ENCODE data around the gene ADH5.
"Not testable (repeated sequence)": the region's sequence is repeated elsewhere in the genome, so short reads cannot be mapped to it uniquely, and the experiment has no call there.

ADH5 gene

GRCh38 chr4:99082192-99082591 lies 6.4 kb downstream of the ADH5 start:
- no peak for FAIRE-seq

GRCh38 chr4:99080869-99081268 lies 7.7 kb downstream of the ADH5 start:
- FAIRE-seq: not testable (repeated sequence)

DNA sequence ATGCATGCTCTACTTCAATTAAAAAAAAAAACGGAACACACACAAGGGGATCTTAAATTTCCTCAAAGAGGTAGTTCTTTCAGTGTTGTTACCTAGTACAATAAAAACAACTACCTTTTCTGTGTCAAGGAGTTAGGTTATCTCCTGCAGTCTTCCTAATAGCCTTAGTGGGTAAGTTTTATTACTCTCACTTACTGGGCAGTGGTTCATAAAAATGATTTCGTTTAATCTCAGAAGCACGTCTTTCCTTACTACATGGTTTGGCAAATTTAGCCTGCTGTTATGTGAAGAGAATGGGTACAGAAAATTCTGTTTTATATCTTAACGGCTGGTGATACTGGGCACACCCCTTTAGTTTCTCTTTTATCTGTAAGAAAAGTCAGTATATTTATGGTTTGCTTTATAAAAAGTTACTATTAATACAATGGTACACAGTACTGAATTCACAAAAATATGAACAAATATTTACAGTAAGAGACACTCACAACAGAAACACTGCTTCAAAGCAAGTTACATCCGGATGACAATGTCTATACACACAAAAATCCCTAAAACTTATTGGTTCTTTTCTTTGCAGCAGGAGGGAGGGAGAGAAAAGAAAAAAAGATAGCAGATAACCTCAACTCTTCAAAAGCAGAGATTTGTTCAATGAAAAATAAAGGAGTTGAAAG lies 8.8 kb downstream of the ADH5 start:
- no peak for FAIRE-seq

GRCh38 chr4:99078931-99079624 lies 9.5 kb downstream of the ADH5 start:
- FAIRE-seq: no peak

DNA sequence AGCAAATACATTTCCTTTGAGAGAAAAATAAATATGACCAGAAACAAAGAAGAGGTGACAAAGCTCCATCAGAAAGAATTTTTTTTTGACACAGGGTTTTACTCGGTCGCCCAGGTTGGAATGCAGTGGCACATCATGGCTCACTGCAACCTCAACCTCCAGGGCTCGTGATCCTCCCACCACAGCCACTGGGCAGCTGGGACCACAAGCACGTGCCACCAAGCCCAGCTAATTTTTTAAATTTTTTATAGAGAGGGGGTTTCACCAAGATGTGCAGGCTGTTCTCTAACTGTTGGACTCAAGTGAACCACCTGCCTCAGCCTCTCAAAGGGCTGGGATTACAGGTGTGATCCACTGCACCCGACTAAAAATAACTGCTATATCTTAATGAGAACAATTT lies 10.3 kb downstream of the ADH5 start:
- FAIRE-seq: no peak

DNA sequence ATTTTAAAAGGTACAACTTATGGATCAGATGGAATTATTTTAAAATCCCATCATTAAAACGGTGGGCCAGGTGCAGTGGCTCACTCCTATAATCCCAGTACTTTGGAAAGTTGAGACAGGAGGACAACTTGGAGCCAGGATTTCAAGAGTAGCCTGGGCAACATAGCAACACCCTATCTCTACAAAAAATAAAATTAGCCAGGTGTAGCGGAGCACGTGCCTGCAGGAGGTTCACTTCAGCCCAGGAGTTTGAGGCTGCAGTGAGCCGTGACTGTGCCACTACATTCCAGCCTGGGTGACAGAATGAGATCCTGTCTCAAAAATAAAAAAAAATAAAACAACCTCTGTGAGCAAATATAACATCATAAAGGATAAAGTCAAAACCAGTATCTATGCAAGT lies 11.4 kb downstream of the ADH5 start:
- no peak for FAIRE-seq

- FAIRE-seq: no peak
Observed at GRCh38 chr4:99076292-99076976, 12.2 kb downstream of the ADH5 start.

GRCh38 chr4:99074816-99075215 lies 13.8 kb downstream of the ADH5 start:
- no peak for FAIRE-seq

- no peak for FAIRE-seq
Observed at GRCh38 chr4:99071159-99071558, 17.4 kb downstream of the ADH5 start.

- FAIRE-seq: no peak
Observed at GRCh38 chr4:99067617-99068016, 21.0 kb downstream of the ADH5 start.

GRCh38 chr4:99065521-99065920 lies 23.1 kb downstream of the ADH5 start:
- not testable (repeated sequence) for FAIRE-seq

DNA sequence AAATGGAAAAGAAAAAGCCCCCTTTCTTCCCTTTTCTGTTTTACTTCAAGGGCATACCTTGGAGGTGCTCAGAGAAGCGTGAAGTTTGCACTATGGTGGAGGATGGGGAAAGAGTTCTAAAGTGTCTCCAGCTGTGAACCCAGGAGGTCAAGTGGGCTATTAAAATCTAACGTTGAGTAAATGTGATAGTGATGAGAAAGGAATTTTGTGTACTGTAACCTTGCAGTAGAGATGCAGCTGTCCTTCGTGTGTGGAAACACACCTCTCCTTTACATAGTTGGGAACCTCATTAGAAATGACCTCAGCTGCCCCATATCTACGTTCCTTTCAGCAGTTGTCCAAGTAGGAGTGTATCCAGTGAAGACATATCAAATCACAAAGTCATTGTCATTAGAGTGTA lies 26.5 kb downstream of the ADH5 start:
- FAIRE-seq: no peak

GRCh38 chr4:99061048-99061700 lies 27.4 kb downstream of the ADH5 start:
- FAIRE-seq: no peak

- FAIRE-seq: no peak
Observed at GRCh38 chr4:99059550-99059949, 29.0 kb downstream of the ADH5 start.

GRCh38 chr4:99058228-99058627 lies 30.4 kb downstream of the ADH5 start:
- no peak for FAIRE-seq

- no peak for FAIRE-seq
Observed at GRCh38 chr4:99054428-99054994, 34.1 kb downstream of the ADH5 start.

DNA sequence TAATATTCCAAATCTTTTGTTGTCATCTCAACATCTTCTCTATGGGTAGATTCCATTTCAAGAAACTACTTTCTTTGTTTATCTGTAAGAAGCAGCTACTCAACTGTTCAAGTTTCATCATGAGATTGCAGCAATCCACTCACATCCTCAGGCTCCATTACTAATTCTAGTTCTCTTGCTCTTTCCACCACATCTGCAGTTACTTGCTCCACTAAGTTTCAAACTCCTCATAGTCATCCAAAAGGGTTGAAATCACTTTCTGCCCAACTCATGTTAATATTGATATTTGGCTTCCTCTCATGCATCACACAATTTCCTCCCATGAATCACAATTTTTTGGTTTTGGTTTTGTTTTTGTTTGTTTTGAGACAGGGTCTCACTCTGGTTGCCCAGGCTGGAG lies 35.7 kb downstream of the ADH5 start:
- FAIRE-seq: no peak

- FAIRE-seq: no peak
Observed at GRCh38 chr4:99047710-99048109, 40.9 kb downstream of the ADH5 start.

GRCh38 chr4:99043346-99043745 lies 45.2 kb downstream of the ADH5 start:
- FAIRE-seq: no peak

DNA sequence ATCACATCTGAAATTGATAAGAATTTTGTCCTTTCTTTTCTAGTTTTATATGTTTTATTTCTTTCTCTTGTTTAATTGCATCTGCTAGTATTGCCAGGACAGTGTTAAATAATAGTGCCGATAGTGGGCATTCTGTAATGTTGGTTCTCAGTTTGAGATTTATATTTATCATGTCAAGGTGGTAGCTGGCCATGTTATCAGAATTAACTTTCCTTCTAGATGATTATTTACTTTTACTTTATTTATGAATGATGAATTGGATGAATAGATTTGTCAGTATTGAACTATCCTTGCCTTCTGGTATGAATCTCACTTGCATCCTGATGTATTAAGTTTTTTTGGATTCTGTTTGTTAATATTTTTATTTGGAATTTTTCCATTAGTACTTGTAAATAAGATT lies 50.4 kb downstream of the ADH5 start:
- FAIRE-seq: no peak

- FAIRE-seq: no peak
Observed at GRCh38 chr4:99033956-99034355, 54.6 kb downstream of the ADH5 start.

DNA sequence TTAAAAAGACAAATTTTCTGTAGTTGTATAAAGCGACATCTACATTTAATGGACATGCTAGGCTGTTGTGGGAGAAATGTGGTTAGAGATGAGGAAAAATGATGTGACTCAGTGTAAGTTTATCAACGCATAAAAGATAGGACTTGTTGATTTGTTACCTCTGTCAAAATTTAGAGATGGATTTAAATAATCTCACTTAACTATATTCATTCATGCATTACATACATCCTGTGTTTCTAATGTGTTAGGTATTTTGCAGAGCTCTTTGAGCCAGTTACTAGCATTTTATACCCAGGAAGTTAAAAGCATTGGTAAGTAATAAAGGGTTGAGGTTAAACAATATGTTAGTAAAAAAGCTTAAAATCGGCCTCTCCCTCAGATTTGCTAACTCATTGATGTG lies 58.7 kb downstream of the ADH5 start:
- no peak for FAIRE-seq

DNA sequence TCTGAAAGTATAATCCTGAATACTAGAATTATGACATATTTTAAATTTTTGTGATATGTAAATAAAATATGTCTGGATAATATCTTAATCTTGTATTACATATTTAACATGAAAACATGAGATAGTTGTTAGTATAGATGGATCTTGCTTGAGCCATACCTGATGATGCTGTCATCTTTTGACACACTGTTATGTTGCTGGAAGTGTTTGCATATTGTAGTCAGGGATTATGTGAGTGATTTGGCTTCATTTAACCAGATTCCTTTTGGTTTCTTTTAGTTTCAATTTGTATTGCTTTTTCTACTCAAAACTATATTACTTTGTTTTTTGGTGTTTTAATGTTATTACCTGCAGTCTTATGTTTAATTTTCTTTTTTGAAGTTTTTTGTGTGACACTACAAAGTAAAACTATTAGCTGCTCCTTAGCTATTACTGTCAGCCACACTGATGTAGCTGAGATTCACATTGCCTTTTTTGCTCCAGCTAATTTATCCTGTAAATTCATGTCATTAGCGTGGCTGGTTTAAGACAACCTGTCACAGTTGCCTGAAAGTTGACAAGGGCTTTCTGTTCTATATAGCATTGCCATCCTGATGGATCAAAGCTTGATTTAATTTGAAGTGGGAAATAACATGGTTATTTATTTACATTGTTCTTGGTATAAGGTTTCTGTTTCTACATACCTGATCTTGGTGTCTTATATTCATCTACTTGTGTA lies 59.4 kb downstream of the ADH5 start:
- no peak for FAIRE-seq
